ENCODE measurements around the gene AMPH. TPM values are rescaled to one million over a fixed set of nuclear protein-coding genes. Genes with fewer than 3 reads are reported as not detected.
"Not testable (repeated sequence)": the region's sequence is repeated elsewhere in the genome, so short reads cannot be mapped to it uniquely, and the experiment has no call there.

The AMPH gene
- total RNA-seq, 1 experiment from 2014 or later, result not detected

DNA sequence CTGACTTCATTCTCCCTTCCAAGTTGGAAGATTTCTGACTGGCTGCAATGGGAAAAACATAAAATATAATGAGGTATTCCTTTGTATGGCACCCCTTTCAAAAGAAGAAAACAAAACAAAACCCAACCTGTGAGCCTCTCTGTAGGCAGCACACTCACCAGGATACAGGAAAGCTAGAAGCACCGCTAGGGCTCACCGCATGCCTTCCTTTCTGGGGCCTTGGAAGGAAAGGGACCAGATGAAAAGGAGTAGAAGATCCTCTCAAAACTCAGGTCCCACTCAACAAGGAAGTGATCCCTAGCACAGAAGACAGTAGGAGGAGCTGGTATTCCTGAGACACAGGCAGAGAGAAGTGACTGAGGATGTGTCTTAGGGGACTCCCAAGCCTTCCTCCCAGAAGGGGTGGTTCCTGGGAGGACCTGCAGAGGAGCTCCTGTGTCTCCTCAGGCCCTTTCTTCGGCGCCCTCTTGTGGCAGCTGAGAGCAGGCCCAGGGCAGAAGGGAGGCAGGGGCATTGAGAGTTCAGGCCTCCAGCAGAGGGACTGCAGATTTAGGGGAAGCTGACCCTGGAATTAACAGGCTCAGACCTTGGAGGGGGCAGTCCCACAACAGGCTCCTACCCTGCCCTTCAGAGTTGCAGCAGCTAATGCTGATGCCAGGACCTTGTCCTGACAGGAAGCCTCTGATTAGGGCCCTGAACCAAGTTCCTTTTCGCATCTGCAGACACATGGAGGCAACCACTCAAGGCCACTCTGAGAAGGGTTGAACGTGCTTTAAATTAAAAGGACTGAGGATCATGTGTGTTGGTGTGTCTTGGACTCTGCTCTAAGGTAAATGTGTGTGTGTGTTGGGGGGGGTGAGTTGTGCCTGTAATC, 285.6 kb downstream of the AMPH start:
- H3K9ac ChIP-seq (ENCODE audit: low read length); POLR2A ChIA-PET (ENCODE audit: unreplicated experiment); H3K4me3 ChIP-seq (ENCODE audit: low read length); H3K4me1 ChIP-seq (ENCODE audit: insufficient read depth, low read length); H3F3A ChIP-seq (ENCODE audit: low read length, unreplicated experiment); H3K9me3 ChIP-seq (ENCODE audit: low read length); BruUV-seq (replicated peaks); H3K27me3 ChIP-seq (ENCODE audit: low read length); H3K36me3 ChIP-seq (ENCODE audit: low read depth, low read length); H3K79me2 ChIP-seq (ENCODE audit: low read length); H2AFZ ChIP-seq (ENCODE audit: low read length); H3K4me2 ChIP-seq (ENCODE audit: low read length); H4K20me1 ChIP-seq (ENCODE audit: low read length); H3K27ac ChIP-seq (ENCODE audit: low read length); H3K9me2 ChIP-seq (replicated peaks; ENCODE audit: low read length): not testable (repeated sequence)
- intact Hi-C loops (cut with micrococcal nuclease), result loop anchor here (10.0 kb wide), 1 partner anchor 441 kb away; no protein-coding TSS in a partner anchor
- CTCF ChIA-PET, result interaction anchor here (0.6 to 1.6 kb wide), 5 partner anchors 9 to 22 kb away, joined by 5 to 23 read pairs (median 5); no protein-coding TSS in a partner anchor
- TF ChIP-seq, protein P1, sequence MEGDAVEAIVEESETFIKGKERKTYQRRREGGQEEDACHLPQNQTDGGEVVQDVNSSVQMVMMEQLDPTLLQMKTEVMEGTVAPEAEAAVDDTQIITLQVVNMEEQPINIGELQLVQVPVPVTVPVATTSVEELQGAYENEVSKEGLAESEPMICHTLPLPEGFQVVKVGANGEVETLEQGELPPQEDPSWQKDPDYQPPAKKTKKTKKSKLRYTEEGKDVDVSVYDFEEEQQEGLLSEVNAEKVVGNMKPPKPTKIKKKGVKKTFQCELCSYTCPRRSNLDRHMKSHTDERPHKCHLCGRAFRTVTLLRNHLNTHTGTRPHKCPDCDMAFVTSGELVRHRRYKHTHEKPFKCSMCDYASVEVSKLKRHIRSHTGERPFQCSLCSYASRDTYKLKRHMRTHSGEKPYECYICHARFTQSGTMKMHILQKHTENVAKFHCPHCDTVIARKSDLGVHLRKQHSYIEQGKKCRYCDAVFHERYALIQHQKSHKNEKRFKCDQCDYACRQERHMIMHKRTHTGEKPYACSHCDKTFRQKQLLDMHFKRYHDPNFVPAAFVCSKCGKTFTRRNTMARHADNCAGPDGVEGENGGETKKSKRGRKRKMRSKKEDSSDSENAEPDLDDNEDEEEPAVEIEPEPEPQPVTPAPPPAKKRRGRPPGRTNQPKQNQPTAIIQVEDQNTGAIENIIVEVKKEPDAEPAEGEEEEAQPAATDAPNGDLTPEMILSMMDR (conservative IDR thresholded peaks at IDR 0.05; ENCODE audit: low read depth, low read length), result peak; percentile 65
- peak; percentile 72 for DNase-seq
- ATAC-seq, result peak; percentile 98

DNA sequence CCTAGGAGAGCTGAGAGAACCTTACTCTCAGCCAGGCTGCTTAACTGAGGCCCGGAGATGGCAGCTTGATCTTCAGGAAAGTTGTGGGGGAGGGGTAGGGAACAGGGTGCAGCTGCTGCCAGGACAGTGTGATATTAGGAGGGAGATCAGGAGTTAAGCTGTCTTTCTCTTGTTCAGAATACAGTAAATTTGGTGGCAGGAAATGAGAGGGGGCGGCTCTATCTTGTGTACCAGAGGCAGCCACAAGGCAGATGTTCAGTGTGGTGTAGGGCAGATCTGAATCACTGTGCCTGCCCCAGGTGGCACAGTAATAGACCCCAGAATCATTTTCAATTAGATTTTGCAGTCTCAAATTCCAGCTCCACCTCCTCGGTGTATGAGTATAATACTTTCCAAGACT, 286.4 kb downstream of the AMPH start:
- H2AFZ ChIP-seq (ENCODE audit: low read length); POLR2A ChIA-PET (ENCODE audit: unreplicated experiment); H3K27ac ChIP-seq (ENCODE audit: low read length); H3K4me1 ChIP-seq (ENCODE audit: insufficient read depth, low read length); H3K27me3 ChIP-seq (ENCODE audit: low read length); BruUV-seq (replicated peaks); H3K4me3 ChIP-seq (ENCODE audit: low read length); H3K79me2 ChIP-seq (ENCODE audit: low read length); H3K9ac ChIP-seq (ENCODE audit: low read length); H3K36me3 ChIP-seq (ENCODE audit: low read depth, low read length); DNase-seq; H3K9me3 ChIP-seq (ENCODE audit: low read length); H3F3A ChIP-seq (ENCODE audit: low read length, unreplicated experiment); H3K4me2 ChIP-seq (ENCODE audit: low read length); H4K20me1 ChIP-seq (ENCODE audit: low read length); H3K9me2 ChIP-seq (replicated peaks; ENCODE audit: low read length); ATAC-seq: not testable (repeated sequence)
- CTCF ChIA-PET, result interaction anchor here (1.6 kb wide), 1 partner anchor 9 kb away, joined by 23 read pairs; no protein-coding TSS in a partner anchor
- intact Hi-C loops (cut with micrococcal nuclease), result loop anchor here (10.0 kb wide), 1 partner anchor 440 kb away; no protein-coding TSS in a partner anchor

DNA sequence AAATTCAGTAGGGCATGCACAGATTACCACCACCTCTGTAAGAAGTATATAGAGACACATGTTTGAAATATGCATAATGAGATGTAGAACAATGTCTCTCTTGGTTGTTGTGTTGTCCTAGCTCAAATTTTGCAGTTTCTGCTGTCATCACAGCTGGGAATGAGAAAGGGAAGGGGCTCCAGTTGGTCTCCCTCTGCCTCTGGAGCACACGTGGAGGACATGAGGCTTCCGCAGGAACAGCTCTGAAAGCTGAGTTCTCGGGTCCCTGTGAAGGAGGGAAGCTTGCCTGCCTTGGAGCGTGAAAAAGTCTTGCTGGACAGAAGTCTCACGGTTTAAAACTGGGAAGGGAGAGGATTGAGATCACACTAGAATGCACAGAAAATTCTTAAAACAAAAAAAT, 289.0 kb downstream of the AMPH start:
- intact Hi-C loops (cut with micrococcal nuclease), result loop anchor here (10.0 kb wide), 1 partner anchor 437 kb away; no protein-coding TSS in a partner anchor
- H3K9ac ChIP-seq (ENCODE audit: low read length); BruUV-seq (replicated peaks); H3K4me3 ChIP-seq (ENCODE audit: low read length); DNase-seq; H3K79me2 ChIP-seq (ENCODE audit: low read length); H3K4me1 ChIP-seq (ENCODE audit: insufficient read depth, low read length); H4K20me1 ChIP-seq (ENCODE audit: low read length); H3K27ac ChIP-seq (ENCODE audit: low read length); H3K36me3 ChIP-seq (ENCODE audit: low read depth, low read length); H3K9me2 ChIP-seq (replicated peaks; ENCODE audit: low read length); H3K9me3 ChIP-seq (ENCODE audit: low read length); H2AFZ ChIP-seq (ENCODE audit: low read length); H3F3A ChIP-seq (ENCODE audit: low read length, unreplicated experiment); CTCF ChIA-PET; ATAC-seq; H3K4me2 ChIP-seq (ENCODE audit: low read length); H3K27me3 ChIP-seq (ENCODE audit: low read length); POLR2A ChIA-PET (ENCODE audit: unreplicated experiment): not testable (repeated sequence)

DNA sequence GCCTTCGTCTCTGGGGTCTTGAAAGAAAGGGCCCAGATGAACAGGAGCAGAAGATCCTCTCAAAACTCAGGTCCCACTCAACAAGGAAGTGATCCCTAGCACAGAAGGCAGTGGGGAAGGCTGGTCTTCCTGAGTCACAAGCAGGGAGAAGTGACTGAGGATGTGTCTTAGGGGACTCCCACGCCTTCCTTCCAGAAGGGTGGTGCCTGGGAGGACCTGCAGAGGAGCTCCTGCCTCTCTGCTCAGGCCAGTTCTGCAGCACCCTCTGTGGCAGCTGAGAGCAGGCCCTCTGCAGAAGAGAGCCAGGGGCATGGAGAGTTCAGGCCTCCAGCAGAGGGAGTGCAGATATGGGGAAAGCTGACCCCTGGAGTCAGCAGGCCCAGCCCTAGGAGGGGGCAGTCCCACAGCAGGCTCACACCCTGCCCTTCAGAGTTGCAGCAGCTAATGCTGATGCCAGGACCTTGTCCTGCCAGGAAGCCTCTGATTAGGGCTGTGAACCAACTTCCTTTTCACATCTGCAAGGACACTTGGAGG, 289.9 kb downstream of the AMPH start:
- H3K27me3 ChIP-seq (ENCODE audit: low read length); H3K27ac ChIP-seq (ENCODE audit: low read length); POLR2A ChIA-PET (ENCODE audit: unreplicated experiment); H2AFZ ChIP-seq (ENCODE audit: low read length); H3K36me3 ChIP-seq (ENCODE audit: low read depth, low read length); H3K4me3 ChIP-seq (ENCODE audit: low read length); H3K9me2 ChIP-seq (replicated peaks; ENCODE audit: low read length); BruUV-seq (replicated peaks); H3K79me2 ChIP-seq (ENCODE audit: low read length); H3F3A ChIP-seq (ENCODE audit: low read length, unreplicated experiment); H3K9me3 ChIP-seq (ENCODE audit: low read length); H3K9ac ChIP-seq (ENCODE audit: low read length); H3K4me2 ChIP-seq (ENCODE audit: low read length); H4K20me1 ChIP-seq (ENCODE audit: low read length); H3K4me1 ChIP-seq (ENCODE audit: insufficient read depth, low read length); CTCF ChIA-PET: not testable (repeated sequence)
- TF ChIP-seq, protein P1 (conservative IDR thresholded peaks at IDR 0.05; ENCODE audit: low read depth, low read length), result peak; percentile 29; the same call in 1 of the 2 replicates
- intact Hi-C loops (cut with micrococcal nuclease), result loop anchor here (10.0 kb wide), 1 partner anchor 436 kb away; no protein-coding TSS in a partner anchor
- ATAC-seq (peak; percentile 71), DNase-seq (peak; percentile 30)
